Breast epithelium (tissue), 4 donors: Measurements from ENCODE around the gene GATAD2B. TPM values are rescaled to one million over a fixed set of nuclear protein-coding genes. Genes with fewer than 3 reads are reported as not detected.
"Not testable (repeated sequence)": the region's sequence is repeated elsewhere in the genome, so short reads cannot be mapped to it uniquely, and the experiment has no call there.

Experiments
- DNase-seq, 2 donors: peaks; one replicate each; pipeline ENCODE4 v3.0.0-alpha.2; 2019; ENCODE audit warnings: low spot score in 2 of 2
- H3K27ac ChIP-seq, 2 donors: fragments of 200-600 bp; sonication (generic) in 1 of 2; one replicate each; pipeline ENCODE4 v1.5.1; 2016 to 2019; ENCODE audit warnings: mild to moderate bottlenecking in 1 of 2
- H3K27me3 ChIP-seq, 2 donors: fragments of 200-600 bp; sonication (generic) in 1 of 2; one replicate each; pipeline versions ENCODE4 v1.5.1 to v1.6.0; 2017 to 2019; ENCODE audit warnings: control low read depth in 1 of 2, mild to moderate bottlenecking in 1 of 2
- H3K36me3 ChIP-seq: fragments of 200-600 bp; one replicate; pipeline ENCODE4 v1.5.1; 2019
- H3K4me1 ChIP-seq, 2 donors: fragments of 200-600 bp; sonication (generic); one replicate each; pipeline ENCODE4 v1.5.1; 2016 to 2019; ENCODE audit warnings: control low read depth in 1 of 2
- H3K4me3 ChIP-seq, 3 donors: fragments of 200-600 bp; sonication (generic); 1 replicate in 2 of 3; 2 replicates in 1 of 3; pipeline ENCODE4 v1.5.1; 2016 to 2019; ENCODE audit warnings: mild to moderate bottlenecking in 3 of 3, moderate library complexity in 2 of 3
- H3K9me3 ChIP-seq, 2 donors: fragments of 200-600 bp; sonication (generic) in 1 of 2; one replicate each; pipeline ENCODE4 v1.5.1; 2016 to 2019; ENCODE audit warnings: control low read depth in 1 of 2
- CTCF ChIP-seq, 3 donors: fragments of 450-650 bp; IDR thresholded peaks; one replicate each; pipeline ENCODE4 v1.5.1; 2016 to 2017; ENCODE audit warnings: antibody characterized with exemption in 3 of 3, mild to moderate bottlenecking in 3 of 3, moderate library complexity in 3 of 3
- POLR2A ChIP-seq: fragments of 450-650 bp; IDR thresholded peaks from one replicate; pipeline ENCODE4 v1.6.1; 2016; ENCODE audit warnings: antibody characterized with exemption, mild to moderate bottlenecking, moderate library complexity
- POLR2AphosphoS5 ChIP-seq, 3 donors: sonication (generic); formaldehyde crosslinking; IDR thresholded peaks; one replicate each; pipeline ENCODE4 v1.6.1; 2017; ENCODE audit warnings: antibody characterized with exemption in 3 of 3
- intact Hi-C: fragments of 100-400 bp; cut with DNase I; formaldehyde crosslinking; loops from one replicate; pipeline ENCODE4 v1.15.1; 2023; ENCODE audit warnings: low total_unique reads
- total RNA-seq, 3 donors: library from RNA; depleted of rRNA; stranded (reverse); fragments of >200 nt; gene quantifications; one replicate each; pipeline ENCODE4 v1.1.0, GENCODE V29; 2016

GATAD2B gene
- total RNA-seq, 3 donors from 2014 or later, result 18.7 to 21.2 (median 20.0) TPM

- no peaks in the 10 kb centered on the region for H3K4me1 ChIP-seq
- intact Hi-C loops, result no loop called here
Observed at GRCh38 chr1:153848805-153849204, 74.0 kb downstream of the GATAD2B start.

DNA sequence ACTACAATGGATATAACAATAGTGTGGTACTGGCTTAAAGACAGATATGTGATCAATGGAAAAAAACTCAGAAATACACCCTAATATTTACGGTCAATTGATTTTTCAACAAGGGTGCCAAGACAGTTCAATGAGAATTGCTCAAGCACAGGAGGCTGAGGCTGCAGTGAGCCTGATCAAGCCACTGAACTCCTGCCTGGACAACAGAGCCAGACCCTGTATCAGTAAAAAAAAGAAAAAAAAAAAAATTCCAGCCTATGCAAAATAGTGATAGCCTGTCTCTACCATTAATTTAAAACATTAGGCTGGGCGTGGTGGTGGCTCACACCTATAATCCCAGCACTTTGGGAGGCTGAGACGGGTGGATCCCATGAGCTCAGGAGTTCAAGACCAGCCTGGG, 77.6 kb downstream of the GATAD2B start:
- no peaks in the 10 kb centered on the region for H3K9me3 ChIP-seq
- TF ChIP-seq POLR2A, result no peak
- TF ChIP-seq POLR2AphosphoS5 (IDR thresholded peaks at IDR 0.05), result no peak
- no peak for TF ChIP-seq CTCF (IDR thresholded peaks at IDR 0.05)
- H3K36me3 ChIP-seq, result no peaks in the 10 kb centered on the region
- H3K27me3 ChIP-seq, result no peaks in the 10 kb centered on the region
- no peaks in the 10 kb centered on the region for H3K4me1 ChIP-seq
- intact Hi-C loops, result no loop called here
- no peak overlapping the region for H3K4me3 ChIP-seq
- DNase-seq, result no peak
- no peak overlapping the region for H3K27ac ChIP-seq

More at GRCh38 chr1:153848805-153849204, 74.0 kb downstream of the GATAD2B start:
- Histone ChIP-seq H3K36me3 (no peaks in the 10 kb centered on the region), H3K27ac (no peak overlapping the region), H3K9me3 (no peaks in the 10 kb centered on the region), H3K4me3 (no peak overlapping the region), H3K27me3 (no peaks in the 10 kb centered on the region)
- DNase-seq, result no peak
- TF ChIP-seq POLR2A (no peak), CTCF (IDR thresholded peaks at IDR 0.05) (no peak), POLR2AphosphoS5 (IDR thresholded peaks at IDR 0.05) (no peak)

DNA sequence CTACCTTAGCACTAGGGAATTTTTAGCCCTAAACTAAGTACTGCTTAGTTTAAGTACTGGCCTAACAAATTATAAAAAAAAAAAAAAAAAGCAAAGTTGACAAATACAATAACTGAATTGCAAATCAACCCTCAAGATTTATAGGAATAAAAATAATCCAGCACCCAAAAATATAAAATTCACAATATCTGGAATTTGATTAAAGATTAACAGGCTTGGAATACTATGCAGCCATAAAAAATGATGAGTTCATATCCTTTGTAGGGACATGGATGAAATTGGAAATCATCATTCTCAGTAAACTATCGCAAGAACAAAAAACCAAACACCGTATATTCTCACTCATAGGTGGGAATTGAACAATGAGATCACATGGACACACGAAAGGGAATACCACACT, 78.4 kb downstream of the GATAD2B start:
- intact Hi-C loops, H3K27me3 ChIP-seq, H3K36me3 ChIP-seq, H3K4me3 ChIP-seq, DNase-seq, H3K27ac ChIP-seq, H3K4me1 ChIP-seq, H3K9me3 ChIP-seq: not testable (repeated sequence)

GRCh38 chr1:153842006-153842471, 80.7 kb downstream of the GATAD2B start:
- TF ChIP-seq POLR2AphosphoS5 (IDR thresholded peaks at IDR 0.05) (no peak), CTCF (IDR thresholded peaks at IDR 0.05) (no peak), POLR2A (no peak)
- Histone ChIP-seq H3K27me3 (no peaks in the 10 kb centered on the region), H3K27ac (no peak overlapping the region), H3K36me3 (no peaks in the 10 kb centered on the region), H3K9me3 (no peaks in the 10 kb centered on the region), H3K4me3 (no peak overlapping the region), H3K4me1 (no peaks in the 10 kb centered on the region)
- intact Hi-C loops, result no loop called here
- DNase-seq, result no peak

- no peak for DNase-seq
- Histone ChIP-seq H3K9me3 (no peaks in the 10 kb centered on the region), H3K27ac (no peak overlapping the region), H3K4me3 (no peak overlapping the region), H3K27me3 (no peaks in the 10 kb centered on the region), H3K36me3 (no peaks in the 10 kb centered on the region), H3K4me1 (no peaks in the 10 kb centered on the region)
- intact Hi-C loops, result no loop called here
- no peak for TF ChIP-seq CTCF (IDR thresholded peaks at IDR 0.05)
- TF ChIP-seq POLR2A, result no peak
- TF ChIP-seq POLR2AphosphoS5 (IDR thresholded peaks at IDR 0.05), result no peak
Observed at GRCh38 chr1:153841463-153841994, 81.2 kb downstream of the GATAD2B start.

DNA sequence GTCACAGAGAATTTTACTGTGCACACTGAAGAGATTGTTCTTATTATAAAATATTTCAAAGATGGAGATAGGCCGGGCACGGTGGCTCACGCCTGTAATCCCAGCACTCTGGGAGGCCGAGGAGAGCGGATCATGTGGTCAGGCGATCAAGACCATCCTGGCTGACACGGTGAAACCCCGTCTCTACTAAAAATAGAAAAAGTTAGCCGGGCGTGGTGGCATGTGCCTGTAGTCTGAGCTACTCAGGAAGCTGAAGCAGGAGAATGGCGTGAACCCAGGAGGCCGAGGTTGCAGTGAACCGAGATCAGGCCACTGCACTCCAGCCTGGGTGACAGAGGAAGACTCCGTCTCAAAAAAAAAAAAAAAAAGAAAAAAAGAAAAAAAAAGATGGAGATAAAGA, 82.0 kb downstream of the GATAD2B start:
- H3K27ac ChIP-seq, H3K4me3 ChIP-seq, H3K36me3 ChIP-seq, DNase-seq, H3K9me3 ChIP-seq, intact Hi-C loops, H3K27me3 ChIP-seq, H3K4me1 ChIP-seq: not testable (repeated sequence)

- H3K4me3 ChIP-seq, H3K27ac ChIP-seq, H3K4me1 ChIP-seq, DNase-seq, H3K36me3 ChIP-seq, intact Hi-C loops, H3K9me3 ChIP-seq, H3K27me3 ChIP-seq: not testable (repeated sequence)
Observed at GRCh38 chr1:153833968-153834367, 88.8 kb downstream of the GATAD2B start.
